Endothelial cell of umbilical vein (primary cell): ENCODE results near the gene MFSD1. TPM values are rescaled to one million over a fixed set of nuclear protein-coding genes. Genes with fewer than 3 reads are reported as not detected.

Experiments used
- BruUV-seq: library from RNA; stranded (reverse); fragments of 400-500 nt; replicated peaks from 2 replicates; lab custom pipeline; 2021; lab: Mats Ljungman, UMichigan
- CTCF ChIA-PET: fragments of 300-600, 350-600 bp; sonication (Branson Sonifier 250); formaldehyde crosslinking; loops from one replicate; lab custom pipeline; 2021; ENCODE audit warnings: antibody characterized with exemption, inconsistent platforms; lab: Charles Lee
- POLR2A ChIA-PET: fragments of 300-600, 350-600 bp; sonication (Branson Sonifier 250); formaldehyde crosslinking; loops from one replicate; lab custom pipeline; 2021; ENCODE audit warnings: antibody characterized with exemption, inconsistent platforms; lab: Charles Lee
- DNase-seq: peaks from one replicate; pipeline ENCODE4 v3.0.0-alpha.2; 2011; ENCODE audit warnings: low read depth, low spot score
- FAIRE-seq: peaks from 2 replicates; lab custom pipeline; 2011; peaks lifted over from hg19 to GRCh38; lab: Jason Lieb, UNC
- H2AFZ ChIP-seq: 2 replicates; pipeline ENCODE4 v1.6.0; 2012; ENCODE audit warnings: low read depth, low read length, control low read depth, inconsistent platforms
- H3K27ac ChIP-seq: 2 replicates; pipeline ENCODE4 v1.5.1; 2011; ENCODE audit warnings: low read depth, mild to moderate bottlenecking, control low read depth, low read length, moderate library complexity; ENCODE audit not compliant: insufficient read depth
- H3K27me3 ChIP-seq, 2 experiments: 2 replicates each; pipeline versions ENCODE4 v1.6.0 to v1.6.1; 2011; ENCODE audit warnings: low read length in 2 of 2, mixed read lengths in 1 of 2; ENCODE audit not compliant: control insufficient read depth in 2 of 2, insufficient read depth in 2 of 2
- H3K36me3 ChIP-seq, 2 experiments: 2 replicates in 1 of 2; 3 replicates in 1 of 2; pipeline ENCODE4 v1.5.1; 2011; ENCODE audit warnings: low read length in 2 of 2, mild to moderate bottlenecking in 1 of 2, moderate library complexity in 1 of 2; ENCODE audit not compliant: control insufficient read depth in 2 of 2, insufficient read depth in 2 of 2; ENCODE audit errors: extremely low read depth in 1 of 2
- H3K4me1 ChIP-seq: 3 replicates; pipeline ENCODE4 v1.5.1; 2011; ENCODE audit warnings: mild to moderate bottlenecking, low read length; ENCODE audit not compliant: control insufficient read depth, insufficient read depth; ENCODE audit errors: extremely low read depth
- H3K4me2 ChIP-seq: 2 replicates; pipeline ENCODE4 v1.6.1; 2011; ENCODE audit warnings: low read length, control low read depth, mixed read lengths; ENCODE audit not compliant: insufficient read depth
- H3K4me3 ChIP-seq, 3 experiments: fragments of 200-600 bp in 1 of 3; sonication (generic), shearing (Covaris generic) in 1 of 3; replicated peaks in 1 of 3; 2 replicates each; pipeline ENCODE4 v1.5.1; 2011 to 2016; ENCODE audit warnings: control low read depth in 3 of 3, low read length in 3 of 3, mild to moderate bottlenecking in 2 of 3, inconsistent platforms in 1 of 3, low read depth in 1 of 3, moderate library complexity in 1 of 3; ENCODE audit not compliant: insufficient read depth in 1 of 3
- H3K79me2 ChIP-seq: 2 replicates; pipeline ENCODE4 v1.6.0; 2012; ENCODE audit warnings: low read length, inconsistent platforms; ENCODE audit not compliant: control insufficient read depth, insufficient read depth
- H3K9ac ChIP-seq: replicated peaks from 2 replicates; pipeline ENCODE3; 2011; ENCODE audit warnings: low read length, control low read depth; ENCODE audit not compliant: insufficient read depth; ENCODE audit errors: extremely low read depth
- H3K9me1 ChIP-seq: replicated peaks from 3 replicates; pipeline ENCODE4 v1.6.0; 2011; ENCODE audit warnings: mild to moderate bottlenecking, low read length; ENCODE audit not compliant: control insufficient read depth, insufficient read depth; ENCODE audit errors: extremely low read depth
- H3K9me3 ChIP-seq: replicated peaks from 2 replicates; pipeline ENCODE4 v1.5.1; 2012; ENCODE audit warnings: low read length, inconsistent platforms; ENCODE audit not compliant: control insufficient read depth, insufficient read depth
- H4K20me1 ChIP-seq: replicated peaks from 2 replicates; pipeline ENCODE3; 2011; ENCODE audit warnings: mild to moderate bottlenecking, low read length; ENCODE audit not compliant: control insufficient read depth, insufficient read depth; ENCODE audit errors: extremely low read depth
- EZH2 ChIP-seq: IDR thresholded peaks from 2 replicates; pipeline ENCODE4 v1.6.1; 2012; ENCODE audit warnings: borderline replicate concordance, low read depth, mild to moderate bottlenecking, moderate library complexity, low read length, inconsistent platforms; ENCODE audit not compliant: severe bottlenecking
- FOS ChIP-seq: IDR thresholded peaks from 2 replicates; pipeline ENCODE4 v1.6.1; 2011; ENCODE audit warnings: mild to moderate bottlenecking, low read length, moderate library complexity, borderline replicate concordance; ENCODE audit not compliant: insufficient read depth
- GATA2 ChIP-seq: IDR thresholded peaks from 2 replicates; pipeline ENCODE4 v1.7.0; 2011; ENCODE audit warnings: low read depth, mild to moderate bottlenecking, moderate library complexity, mixed read lengths, low read length; ENCODE audit not compliant: insufficient read length, insufficient read depth
- JUN ChIP-seq: IDR thresholded peaks from 2 replicates; pipeline ENCODE4 v1.6.1; 2011; ENCODE audit warnings: borderline replicate concordance, low read depth; ENCODE audit not compliant: insufficient read length, insufficient read depth
- MAX ChIP-seq: IDR thresholded peaks from 2 replicates; pipeline ENCODE4 v1.6.1; 2011; ENCODE audit not compliant: insufficient read depth, insufficient read length
- MYC ChIP-seq: IDR thresholded peaks from one replicate; pipeline ENCODE4 v1.6.1; 2011; ENCODE audit warnings: mild to moderate bottlenecking, low read depth, low read length
- POLR2A ChIP-seq: IDR thresholded peaks from 2 replicates; pipeline ENCODE4 v1.6.1; 2012; ENCODE audit warnings: low read depth, mild to moderate bottlenecking, control low read depth, low read length
- POLR2AphosphoS5 ChIP-seq: IDR thresholded peaks from 2 replicates; pipeline ENCODE4 v1.6.1; 2012; ENCODE audit warnings: low read depth, mild to moderate bottlenecking, control low read depth, low read length, moderate library complexity; ENCODE audit not compliant: insufficient read depth
- dilution Hi-C: fragments of 300-500 bp; cut with MboI; formaldehyde crosslinking; loops from one replicate; pipeline ENCODE4 v1.15.0; 2019; ENCODE audit warnings: low sequenced_read_pairs; ENCODE audit not compliant: extremely low pct_ligation_motif_present
- intact Hi-C: fragments of 100-400 bp; cut with micrococcal nuclease; formaldehyde crosslinking; loops from one replicate; pipeline ENCODE4 v1.10.0; 2022
- polyA plus RNA-seq, 4 experiments: library from polyadenylated mRNA; depleted of rRNA in 3 of 4; stranded (reverse) in 3 of 4; unstranded in 1 of 4; fragments of >200 nt; gene quantifications; 2 replicates each; pipeline versions ENCODE4 v1.2.1 to v1.2.3, GENCODE V29; 2011 to 2012; ENCODE audit warnings: missing spikeins in 1 of 4
- total RNA-seq: library from RNA; stranded (reverse); gene quantifications from 2 replicates; pipeline ENCODE4 v1.2.3, GENCODE V29; 2021
- TF ChIP-seq, protein P1 (sequence below), 2 donors: IDR thresholded peaks; 1 replicate in 1 of 2; 2 replicates in 1 of 2; pipeline ENCODE4 v1.5.1; 2011; ENCODE audit warnings: low read length in 2 of 2, mild to moderate bottlenecking in 2 of 2, moderate library complexity in 2 of 2, control low read depth in 1 of 2, inconsistent platforms in 1 of 2, low read depth in 1 of 2; ENCODE audit not compliant: insufficient read depth in 1 of 2; ENCODE audit errors: extremely low read depth in 1 of 2

MFSD1 gene
- total and polyA plus RNA-seq, 2 donors (not counting 3 experiments of a cell fraction or from before 2014, with no cell fraction given): 38.2 to 65.1 TPM

GRCh38 chr3:158849757-158850156, 47.9 kb downstream of the MFSD1 start:
- TF ChIP-seq POLR2A (no peak), MAX (no peak), GATA2 (no peak), POLR2AphosphoS5 (no peak), JUN (no peak), FOS (no peak), EZH2 (no peak), MYC (no peak)
- TF ChIP-seq, protein P1, sequence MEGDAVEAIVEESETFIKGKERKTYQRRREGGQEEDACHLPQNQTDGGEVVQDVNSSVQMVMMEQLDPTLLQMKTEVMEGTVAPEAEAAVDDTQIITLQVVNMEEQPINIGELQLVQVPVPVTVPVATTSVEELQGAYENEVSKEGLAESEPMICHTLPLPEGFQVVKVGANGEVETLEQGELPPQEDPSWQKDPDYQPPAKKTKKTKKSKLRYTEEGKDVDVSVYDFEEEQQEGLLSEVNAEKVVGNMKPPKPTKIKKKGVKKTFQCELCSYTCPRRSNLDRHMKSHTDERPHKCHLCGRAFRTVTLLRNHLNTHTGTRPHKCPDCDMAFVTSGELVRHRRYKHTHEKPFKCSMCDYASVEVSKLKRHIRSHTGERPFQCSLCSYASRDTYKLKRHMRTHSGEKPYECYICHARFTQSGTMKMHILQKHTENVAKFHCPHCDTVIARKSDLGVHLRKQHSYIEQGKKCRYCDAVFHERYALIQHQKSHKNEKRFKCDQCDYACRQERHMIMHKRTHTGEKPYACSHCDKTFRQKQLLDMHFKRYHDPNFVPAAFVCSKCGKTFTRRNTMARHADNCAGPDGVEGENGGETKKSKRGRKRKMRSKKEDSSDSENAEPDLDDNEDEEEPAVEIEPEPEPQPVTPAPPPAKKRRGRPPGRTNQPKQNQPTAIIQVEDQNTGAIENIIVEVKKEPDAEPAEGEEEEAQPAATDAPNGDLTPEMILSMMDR (IDR thresholded peaks at IDR 0.05; ENCODE audit: extremely low read depth in 1 of 2, insufficient read depth in 1 of 2, low read depth in 1 of 2, low read length in 2 of 2): no peak
- intact Hi-C loops (loop anchor here (5.0 to 10.0 kb wide), 3 partner anchors 305 to 735 kb away; no protein-coding TSS in a partner anchor), dilution Hi-C loops (no loop called here)
- no TSS peak for BruUV-seq
- H4K20me1 ChIP-seq: no peaks in the 10 kb centered on the region
- no peak overlapping the region for H3K27ac ChIP-seq
- no peaks in the 10 kb centered on the region for H3K36me3 ChIP-seq
- no peak overlapping the region for H3K4me2 ChIP-seq
- ChIA-PET CTCF (interaction anchor here (1.1 to 1.9 kb wide), 2 partner anchors 403 to 410 kb away, joined by 4 to 5 read pairs; no protein-coding TSS in a partner anchor), POLR2A (no interaction called here)
- no peak overlapping the region for H3K9ac ChIP-seq
- no peaks in the 10 kb centered on the region for H3K9me1 ChIP-seq
- DNase-seq (no peak), FAIRE-seq (no peak)
- no peaks in the 10 kb centered on the region for H3K9me3 ChIP-seq
- H3K4me3 ChIP-seq: no peak overlapping the region
- H3K27me3 ChIP-seq: no peaks in the 10 kb centered on the region
- no peaks in the 10 kb centered on the region for H3K4me1 ChIP-seq
- H3K79me2 ChIP-seq: no peaks in the 10 kb centered on the region
- no peak overlapping the region for H2AFZ ChIP-seq
